Neural progenitor cell (in vitro differentiated cells): ENCODE data around the gene SNX15. TPM values are rescaled to one million over a fixed set of nuclear protein-coding genes. Genes with fewer than 3 reads are reported as not detected.
"Not testable (repeated sequence)": the region's sequence is repeated elsewhere in the genome, so short reads cannot be mapped to it uniquely, and the experiment has no call there.

Source experiments
- DNase-seq: peaks from one replicate; pipeline ENCODE4 v3.0.0-alpha.2; 2016; ENCODE audit warnings: low spot score
- H2AFZ ChIP-seq: fragments of 200-600 bp; sonication (generic); replicated peaks from 2 replicates; pipeline ENCODE4 v1.6.1; 2016; ENCODE audit warnings: antibody characterized with exemption
- H3F3A ChIP-seq: fragments of 200-600 bp; sonication (generic); 2 replicates; pipeline ENCODE4 v1.6.1; 2016; ENCODE audit warnings: antibody characterized with exemption, low read depth
- H3K27ac ChIP-seq: fragments of 200-600 bp; sonication (generic); 2 replicates; pipeline ENCODE4 v1.5.1; 2016; ENCODE audit warnings: mild to moderate bottlenecking
- H3K27me3 ChIP-seq: fragments of 200-600 bp; sonication (generic); 2 replicates; pipeline ENCODE4 v1.6.1; 2016; ENCODE audit warnings: mild to moderate bottlenecking, moderate library complexity
- H3K36me3 ChIP-seq: fragments of 200-600 bp; sonication (generic); 2 replicates; pipeline ENCODE4 v1.5.1; 2016
- H3K4me1 ChIP-seq: fragments of 200-600 bp; sonication (generic); 2 replicates; pipeline ENCODE4 v1.6.1; 2016; ENCODE audit warnings: mixed run types
- H3K4me2 ChIP-seq: fragments of 200-600 bp; sonication (generic); 2 replicates; pipeline ENCODE4 v1.6.1; 2016
- H3K4me3 ChIP-seq: fragments of 200-600 bp; sonication (generic); 2 replicates; pipeline ENCODE4 v1.5.1; 2016
- H3K79me2 ChIP-seq: fragments of 200-600 bp; sonication (generic); 2 replicates; pipeline ENCODE4 v1.6.1; 2016; ENCODE audit warnings: low read depth
- H3K9ac ChIP-seq: fragments of 200-600 bp; sonication (generic); 2 replicates; pipeline ENCODE4 v1.6.1; 2016
- H3K9me3 ChIP-seq: fragments of 200-600 bp; sonication (generic); 2 replicates; pipeline ENCODE4 v1.5.1; 2016; ENCODE audit warnings: low read depth
- H4K20me1 ChIP-seq: fragments of 200-600 bp; sonication (generic); 2 replicates; pipeline ENCODE4 v1.6.1; 2016; ENCODE audit warnings: low read depth
- H3K27ac Mint-ChIP-seq: 3 replicates; pipeline ENCODE4 v1.8.0; 2021; ENCODE audit warnings: mixed read lengths
- H3K27me3 Mint-ChIP-seq: 2 replicates; pipeline ENCODE4 v1.8.0; 2022; ENCODE audit warnings: low read depth, mild to moderate bottlenecking, inconsistent platforms, moderate library complexity, mixed read lengths; ENCODE audit not compliant: insufficient read depth
- H3K36me3 Mint-ChIP-seq: 3 replicates; pipeline ENCODE4 v1.8.0; 2021; ENCODE audit warnings: mixed read lengths
- H3K4me1 Mint-ChIP-seq: 3 replicates; pipeline ENCODE4 v1.8.0; 2021; ENCODE audit warnings: mixed read lengths
- H3K4me3 Mint-ChIP-seq: 3 replicates; pipeline ENCODE4 v1.8.0; 2021; ENCODE audit warnings: mild to moderate bottlenecking, moderate library complexity, mixed read lengths
- H3K9me3 Mint-ChIP-seq: 3 replicates; pipeline ENCODE4 v1.8.0; 2020; ENCODE audit warnings: mixed read lengths
- CTCF ChIP-seq: fragments of 200-600 bp; sonication (generic); IDR thresholded peaks from 2 replicates; pipeline ENCODE4 v1.5.1; 2017; ENCODE audit warnings: antibody characterized with exemption, mild to moderate bottlenecking
- EZH2 ChIP-seq: fragments of 200-600 bp; sonication (generic); IDR thresholded peaks from 2 replicates; pipeline ENCODE4 v1.6.1; 2017; ENCODE audit warnings: antibody characterized with exemption, mild to moderate bottlenecking, moderate library complexity
- EZH2phosphoT487 ChIP-seq: fragments of 200-600 bp; sonication (generic); IDR thresholded peaks from 2 replicates; pipeline ENCODE4 v1.6.1; 2017; ENCODE audit warnings: antibody characterized with exemption
- total RNA-seq: library from RNA; depleted of rRNA; stranded (reverse); fragments of >200 nt; gene quantifications from 2 replicates; pipeline ENCODE4 v1.2.3, GENCODE V29; 2015; ENCODE audit warnings: low replicate concordance

Gene SNX15
- total RNA-seq, 1 donor from 2014 or later = 10.7 TPM

- no peaks in the 10 kb centered on the region for H4K20me1 ChIP-seq
- no peak overlapping the region for H3K27ac ChIP-seq
- H2AFZ ChIP-seq = no peak overlapping the region
- no peaks in the 10 kb centered on the region for H3K9me3 ChIP-seq
- Mint-ChIP-seq H3K36me3 (no peaks in the 10 kb centered on the region), H3K27ac (no peak overlapping the region), H3K27me3 (peaks cover 13% of the 10 kb centered on the region), H3K9me3 (no peaks in the 10 kb centered on the region), H3K4me1 (peaks cover 12% of the 10 kb centered on the region), H3K4me3 (no peak overlapping the region)
- H3K36me3 ChIP-seq = no peaks in the 10 kb centered on the region
- TF ChIP-seq EZH2 (no peak), EZH2phosphoT487 (no peak), CTCF (no peak)
- no peaks in the 10 kb centered on the region for H3K27me3 ChIP-seq
- no peak overlapping the region for H3K9ac ChIP-seq
- H3K4me3 ChIP-seq = no peak overlapping the region
- no peaks in the 10 kb centered on the region for H3K4me1 ChIP-seq
- no peak for DNase-seq
- H3F3A ChIP-seq = peaks cover 6% of the 10 kb centered on the region
- no peaks in the 10 kb centered on the region for H3K79me2 ChIP-seq
- no peak overlapping the region for H3K4me2 ChIP-seq
These were observed 27.8 kb upstream of the SNX15 start for GRCh38 chr11:64999478-64999877.

GRCh38 chr11:65002706-65003105, 24.5 kb upstream of the SNX15 start:
- Mint-ChIP-seq H3K4me1 (peaks cover 3% of the 10 kb centered on the region), H3K27ac (no peak overlapping the region)
- TF ChIP-seq EZH2 = no peak
- TF ChIP-seq EZH2phosphoT487 = no peak
- no peak for TF ChIP-seq CTCF

GRCh38 chr11:65003282-65003681, 24.0 kb upstream of the SNX15 start:
- no peaks in the 10 kb centered on the region for H3K79me2 ChIP-seq
- no peak overlapping the region for H3K4me2 ChIP-seq
- no peaks in the 10 kb centered on the region for H3F3A ChIP-seq
- H3K4me1 Mint-ChIP-seq = peaks cover under 1% of the 10 kb centered on the region
- no peak overlapping the region for H3K9ac ChIP-seq
- H4K20me1 ChIP-seq = no peaks in the 10 kb centered on the region
- no peaks in the 10 kb centered on the region for H3K36me3 ChIP-seq
- H3K27me3 ChIP-seq = no peaks in the 10 kb centered on the region
- no peaks in the 10 kb centered on the region for H3K36me3 Mint-ChIP-seq
- H2AFZ ChIP-seq = no peak overlapping the region
- TF ChIP-seq CTCF = no peak
- no peak for TF ChIP-seq EZH2
- TF ChIP-seq EZH2phosphoT487 = no peak
- H3K4me3 Mint-ChIP-seq = no peak overlapping the region
- no peak overlapping the region for H3K27ac ChIP-seq
- H3K9me3 Mint-ChIP-seq = no peaks in the 10 kb centered on the region
- no peak overlapping the region for H3K4me3 ChIP-seq
- no peaks in the 10 kb centered on the region for H3K9me3 ChIP-seq
- H3K27ac Mint-ChIP-seq = peak overlapping the region; percentile 37
- peaks cover 10% of the 10 kb centered on the region for H3K27me3 Mint-ChIP-seq
- H3K4me1 ChIP-seq = no peaks in the 10 kb centered on the region
- peak; percentile 57 for DNase-seq

More at GRCh38 chr11:65002706-65003105, 24.5 kb upstream of the SNX15 start:
- H3K4me1 ChIP-seq = no peaks in the 10 kb centered on the region
- Mint-ChIP-seq H3K9me3 (no peaks in the 10 kb centered on the region), H3K4me3 (no peak overlapping the region), H3K36me3 (no peaks in the 10 kb centered on the region), H3K27me3 (peaks cover 11% of the 10 kb centered on the region)
- H3K4me2 ChIP-seq = no peak overlapping the region
- H3F3A ChIP-seq = no peaks in the 10 kb centered on the region
- H3K9me3 ChIP-seq = no peaks in the 10 kb centered on the region
- no peak overlapping the region for H2AFZ ChIP-seq
- no peak overlapping the region for H3K27ac ChIP-seq
- no peaks in the 10 kb centered on the region for H4K20me1 ChIP-seq
- H3K4me3 ChIP-seq = no peak overlapping the region
- H3K27me3 ChIP-seq = no peaks in the 10 kb centered on the region
- H3K36me3 ChIP-seq = no peaks in the 10 kb centered on the region
- DNase-seq = no peak
- H3K79me2 ChIP-seq = no peaks in the 10 kb centered on the region
- H3K9ac ChIP-seq = no peak overlapping the region

GRCh38 chr11:65003968-65004367, 23.3 kb upstream of the SNX15 start:
- not testable (repeated sequence) for H3K36me3 ChIP-seq, H3K4me2 ChIP-seq, DNase-seq, H3K36me3 Mint-ChIP-seq, H3K4me1 ChIP-seq, H3K4me3 Mint-ChIP-seq, H2AFZ ChIP-seq, H3K4me1 Mint-ChIP-seq, H3F3A ChIP-seq, H3K9me3 ChIP-seq, H4K20me1 ChIP-seq, H3K4me3 ChIP-seq, H3K9me3 Mint-ChIP-seq, H3K27ac Mint-ChIP-seq, H3K27ac ChIP-seq, H3K27me3 ChIP-seq, H3K79me2 ChIP-seq, H3K27me3 Mint-ChIP-seq, H3K9ac ChIP-seq
